Muscle of arm (tissue), 12 donors: ENCODE measurements around the gene MUC4. TPM values are rescaled to one million over a fixed set of nuclear protein-coding genes. Genes with fewer than 3 reads are reported as not detected.
"Not testable (repeated sequence)": the region's sequence is repeated elsewhere in the genome, so short reads cannot be mapped to it uniquely, and the experiment has no call there.

Experiments
- DNase-seq: peaks from one replicate; pipeline ENCODE4 v3.0.0-alpha.2; 2013
- polyA plus RNA-seq, 12 donors: library from polyadenylated mRNA; unstranded; fragments of 120-200 nt; gene quantifications; one replicate each; pipeline ENCODE4 v1.2.1, GENCODE V29; 2013; ENCODE audit not compliant: insufficient read length in 12 of 12

Gene MUC4
- polyA plus RNA-seq, 12 donors, result 0.29 to 3.2 (median 0.82) TPM; not detected in 1

DNA sequence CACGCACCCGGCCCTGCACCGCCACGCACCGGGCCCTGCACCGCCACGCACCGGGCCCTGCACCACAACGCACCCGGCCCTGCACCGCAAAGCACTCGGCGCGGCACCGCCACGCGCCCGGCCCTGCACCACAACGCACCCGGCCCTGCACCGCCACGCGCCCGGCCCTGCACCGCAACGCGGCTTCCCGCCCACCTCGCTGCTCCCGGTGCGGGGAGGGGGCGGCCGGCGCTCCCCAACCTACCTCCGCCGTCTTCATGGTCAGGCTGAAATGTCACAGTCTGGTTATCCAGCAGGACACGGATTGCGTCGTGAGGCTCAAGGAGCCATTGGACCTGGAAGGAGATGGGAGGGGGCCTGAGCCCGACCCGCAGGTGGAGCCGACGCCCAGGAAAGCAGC, 49.1 kb downstream of the MUC4 start:
- DNase-seq, result no peak

DNA sequence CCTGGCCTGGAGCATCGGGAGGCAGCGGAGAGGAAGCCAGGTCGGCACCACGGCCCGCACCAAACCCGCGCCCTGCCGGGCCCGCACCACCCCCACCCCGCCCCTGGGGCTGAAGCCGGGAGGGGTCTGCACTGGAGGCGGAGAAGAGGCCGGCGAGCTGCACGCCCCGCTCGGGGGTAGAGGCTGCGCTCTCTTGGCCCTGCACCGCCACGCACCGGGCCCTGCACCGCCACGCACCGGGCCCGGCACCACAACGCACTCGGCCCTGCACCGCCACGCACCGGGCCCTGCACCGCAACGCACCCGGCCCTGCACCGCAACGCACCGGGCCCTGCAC, 49.5 kb downstream of the MUC4 start:
- no peak for DNase-seq

DNA sequence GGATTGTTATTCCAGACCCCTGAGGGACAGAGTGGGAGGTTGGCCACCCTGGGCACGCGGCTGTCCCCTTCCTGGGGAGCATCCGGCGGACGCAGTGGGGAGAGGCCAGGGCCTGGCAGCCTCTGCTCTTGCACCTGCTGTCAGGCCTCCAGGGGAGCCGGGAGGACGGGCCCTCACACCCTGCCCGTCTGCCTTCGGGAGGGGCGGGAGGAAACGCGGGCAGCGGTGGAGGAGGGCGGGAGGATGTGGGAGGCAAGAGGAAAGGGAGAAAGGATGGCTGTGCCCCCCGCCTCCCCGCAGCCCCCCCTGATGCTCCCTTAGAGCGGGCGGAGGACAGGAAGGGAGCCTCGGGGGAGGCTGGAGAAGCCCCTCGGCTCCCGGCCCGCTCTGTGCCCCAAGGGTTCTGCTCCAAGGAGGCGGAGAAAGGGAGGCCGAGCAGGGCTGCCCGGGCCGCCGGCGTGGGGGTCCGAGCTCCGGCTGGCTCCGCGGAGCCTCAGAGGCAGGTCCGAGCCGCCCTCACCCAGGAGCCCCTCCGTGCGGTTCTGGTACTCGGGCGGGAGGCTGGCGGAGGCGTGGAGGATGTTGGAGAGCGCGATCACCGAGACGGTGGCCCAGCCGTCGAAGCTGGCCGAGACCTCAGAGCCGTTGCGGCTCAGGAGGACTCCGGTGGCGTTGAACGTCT, 50.0 kb downstream of the MUC4 start:
- DNase-seq, result no peak

DNA sequence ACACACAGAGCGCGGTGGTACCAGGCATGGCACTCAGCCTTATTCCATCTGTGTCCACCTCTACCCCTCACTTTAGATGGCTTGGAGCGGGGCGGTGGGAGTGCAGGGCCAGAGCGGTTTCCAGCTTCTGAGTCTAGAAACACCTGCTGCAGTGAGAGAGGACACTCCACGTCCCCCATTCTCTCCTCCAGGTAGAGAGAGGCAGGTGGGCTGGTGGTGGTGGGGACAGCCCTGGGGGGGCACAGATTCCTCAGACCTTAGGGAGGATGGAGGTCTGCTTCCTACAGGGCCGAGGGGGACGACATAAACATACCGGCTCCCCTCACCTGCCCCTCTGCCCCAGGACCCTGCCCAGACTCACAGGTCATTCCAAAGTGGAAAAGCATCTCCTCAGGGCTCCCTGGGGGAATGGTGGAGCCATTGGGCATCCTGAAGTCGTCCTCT, 50.6 kb downstream of the MUC4 start:
- DNase-seq, result no peak

DNA sequence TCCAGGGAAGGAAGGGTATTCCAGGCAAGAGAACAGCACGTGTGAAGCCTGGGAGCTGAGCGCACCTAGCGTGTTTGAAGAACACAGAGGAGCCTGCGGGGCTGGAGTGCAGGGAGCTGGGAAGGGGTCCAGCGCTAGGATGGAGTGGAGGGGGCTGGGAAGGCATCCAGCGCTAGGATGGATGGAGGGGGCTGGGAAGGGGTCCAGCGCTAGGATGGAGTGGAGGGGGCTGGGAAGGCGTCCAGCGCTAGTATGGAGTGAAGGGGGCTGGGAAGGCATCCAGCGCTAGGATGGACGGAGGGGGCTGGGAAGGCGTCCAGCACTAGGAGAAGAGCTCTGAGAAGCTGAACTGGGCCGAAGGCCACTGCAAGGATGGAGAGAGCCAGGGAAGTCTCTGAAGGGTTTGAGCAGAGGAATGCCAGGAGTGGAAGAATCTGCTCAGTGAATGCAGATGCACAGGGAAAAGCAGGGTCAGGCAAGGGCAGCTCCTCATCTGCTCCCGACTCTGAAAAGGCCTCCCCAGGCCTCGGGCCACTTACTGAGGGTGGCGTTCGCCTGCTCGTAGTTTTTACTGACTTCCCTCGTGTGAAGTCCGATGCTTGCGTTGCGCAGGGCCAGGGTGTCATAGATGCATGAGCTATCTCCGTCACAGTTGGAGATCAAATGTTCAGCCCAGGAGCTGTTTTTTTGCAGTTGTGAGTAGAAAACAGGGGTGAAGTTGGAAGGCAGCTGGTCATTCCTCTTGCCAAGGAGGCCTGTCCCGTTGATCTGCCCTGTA, 51.2 kb downstream of the MUC4 start:
- peak; percentile 84 for DNase-seq

DNA sequence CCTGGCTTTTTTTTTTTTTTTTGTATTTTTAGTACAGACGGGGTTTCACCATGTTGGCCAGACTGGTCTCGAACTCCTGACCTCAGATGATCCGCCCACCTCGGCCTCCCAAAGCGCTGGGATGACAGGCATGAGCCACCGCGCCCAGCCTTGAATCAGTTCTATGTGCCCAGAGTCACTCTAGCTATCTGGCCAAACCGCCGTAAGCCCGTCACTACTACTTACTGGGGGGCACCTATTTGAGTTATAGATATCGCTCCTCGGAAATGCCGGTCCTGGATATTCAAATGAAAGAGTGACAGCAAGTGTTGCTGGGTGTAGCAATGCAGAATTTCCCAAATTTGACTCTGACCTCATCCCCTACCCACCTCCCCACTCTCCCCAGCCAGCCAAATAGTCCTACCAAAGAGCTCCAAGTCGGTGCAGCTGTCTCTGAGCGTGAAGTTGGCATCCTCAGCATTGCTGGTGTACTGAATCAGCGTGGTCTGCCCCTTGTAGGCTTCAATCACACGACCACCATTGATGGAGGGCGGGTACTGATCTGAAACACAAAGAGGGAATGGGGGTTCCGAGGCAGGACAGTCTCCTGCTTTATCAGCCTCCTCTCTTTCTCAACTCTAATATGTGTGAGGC, 52.9 kb downstream of the MUC4 start:
- no peak for DNase-seq

DNA sequence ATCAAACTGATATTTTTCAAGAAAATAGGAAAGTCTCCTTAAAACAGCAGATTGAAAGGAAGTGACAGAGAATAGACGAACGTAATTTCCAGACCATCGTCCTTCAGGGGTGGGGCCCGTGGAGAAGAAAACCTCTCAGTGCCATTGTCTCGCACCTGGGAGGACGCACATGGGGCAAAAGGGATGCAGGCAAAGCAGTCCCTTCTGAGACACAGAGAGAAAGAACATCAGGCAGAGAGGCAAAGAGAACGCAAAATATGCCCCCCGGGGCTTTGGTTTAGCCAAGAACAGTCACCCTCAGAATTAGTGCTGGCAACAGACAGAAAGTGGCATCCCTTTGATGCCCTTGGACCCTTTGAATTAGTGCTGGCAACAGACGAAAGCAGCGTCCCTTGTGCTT, 53.9 kb downstream of the MUC4 start:
- DNase-seq, result no peak

DNA sequence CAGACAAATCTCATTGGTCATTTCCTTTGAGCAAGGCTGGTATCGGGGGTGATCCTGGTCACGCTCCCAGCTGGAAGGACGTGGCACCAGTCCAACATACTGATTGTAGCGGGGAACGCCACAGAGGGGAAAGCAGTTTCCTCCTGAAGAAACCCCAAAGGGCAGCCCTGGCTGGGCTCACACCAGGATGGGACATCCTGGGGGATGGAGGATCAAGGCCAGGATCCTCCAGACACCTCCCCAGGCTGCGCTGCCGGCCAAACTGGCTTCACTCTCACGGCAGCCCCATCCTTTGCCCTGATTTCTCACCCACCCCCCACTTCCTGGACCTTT, 54.3 kb downstream of the MUC4 start:
- no peak for DNase-seq

DNA sequence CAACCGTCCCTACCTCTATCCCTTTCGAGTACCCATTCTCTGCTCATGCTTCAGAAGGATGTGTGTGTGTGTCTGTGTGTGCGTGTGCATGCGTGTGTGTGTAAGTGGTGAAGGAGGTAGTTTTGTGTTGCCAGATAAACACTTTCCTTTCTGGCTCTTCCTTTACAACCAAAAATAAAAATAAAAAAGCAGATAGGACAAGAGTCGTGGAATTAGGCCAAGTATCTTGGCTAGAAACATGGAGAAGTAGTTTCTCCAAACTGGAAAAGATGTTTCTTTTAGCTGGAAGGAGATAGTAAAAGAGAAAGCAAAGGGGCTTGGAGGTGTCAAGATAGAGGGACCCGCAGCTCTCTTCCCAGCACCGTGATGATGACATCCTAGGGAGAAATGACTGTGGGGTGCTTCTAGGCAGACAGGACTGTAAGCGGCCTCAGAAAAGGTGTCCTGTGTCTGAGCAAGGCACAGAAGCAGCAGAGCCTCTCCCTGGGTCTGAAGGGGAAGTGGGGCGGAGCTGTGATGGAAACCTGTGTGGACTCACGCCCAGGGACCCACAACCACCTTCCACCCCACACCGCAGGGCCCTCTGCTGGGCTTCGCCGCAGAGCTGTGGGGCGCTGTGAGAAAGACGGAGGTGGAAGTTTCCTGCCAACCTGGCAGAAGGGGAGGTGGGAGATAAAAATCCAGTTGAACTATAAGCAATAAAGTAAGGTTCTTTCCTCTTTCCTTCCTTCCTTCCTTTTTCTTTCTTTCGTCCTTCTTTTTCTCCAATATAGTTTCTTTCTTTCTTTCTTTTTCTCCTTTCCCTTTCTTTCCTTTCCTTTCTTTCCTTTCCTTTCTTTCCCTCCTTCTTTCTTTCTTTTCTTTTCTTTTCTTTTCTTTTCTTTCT, 55.7 kb downstream of the MUC4 start:
- peak; percentile 48 for DNase-seq

DNA sequence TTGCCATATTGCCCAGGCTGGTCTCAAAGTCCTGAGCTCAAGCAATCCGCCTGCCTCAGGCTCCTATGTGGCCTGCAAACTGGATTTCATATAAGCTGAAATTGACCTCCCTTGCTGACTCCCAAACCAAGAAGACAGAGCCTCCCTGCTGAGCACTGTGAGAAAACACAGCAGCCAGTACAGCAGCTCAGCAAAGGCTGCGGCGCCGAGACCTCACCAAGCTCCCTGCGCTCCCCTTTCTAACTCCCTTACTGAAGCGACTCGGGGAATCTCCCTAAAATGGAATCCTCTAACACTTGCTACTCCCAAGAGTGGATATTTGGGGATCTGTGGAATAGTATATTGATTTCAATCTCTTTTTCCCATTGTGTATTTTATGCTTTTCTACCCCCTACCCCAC, 56.3 kb downstream of the MUC4 start:
- DNase-seq, result no peak

DNA sequence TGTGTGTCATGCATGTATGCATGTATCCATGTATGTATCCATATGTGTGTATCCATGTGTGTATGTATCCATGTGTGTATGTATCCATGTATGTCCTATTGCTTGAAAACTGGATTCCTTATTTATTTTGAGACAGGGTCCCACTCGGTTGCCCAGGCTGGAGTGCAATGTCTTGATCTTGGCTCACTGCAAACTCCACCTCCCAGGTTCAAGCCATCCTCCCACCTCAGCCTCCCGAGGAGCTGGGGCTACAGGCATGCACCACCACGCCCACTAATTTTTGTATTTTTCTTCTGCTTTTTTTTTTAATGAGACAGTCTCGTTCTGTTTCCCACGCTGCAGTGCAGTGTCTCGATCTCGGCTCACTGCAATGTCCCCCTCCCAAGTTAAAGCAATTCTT, 56.8 kb downstream of the MUC4 start:
- DNase-seq, result no peak

DNA sequence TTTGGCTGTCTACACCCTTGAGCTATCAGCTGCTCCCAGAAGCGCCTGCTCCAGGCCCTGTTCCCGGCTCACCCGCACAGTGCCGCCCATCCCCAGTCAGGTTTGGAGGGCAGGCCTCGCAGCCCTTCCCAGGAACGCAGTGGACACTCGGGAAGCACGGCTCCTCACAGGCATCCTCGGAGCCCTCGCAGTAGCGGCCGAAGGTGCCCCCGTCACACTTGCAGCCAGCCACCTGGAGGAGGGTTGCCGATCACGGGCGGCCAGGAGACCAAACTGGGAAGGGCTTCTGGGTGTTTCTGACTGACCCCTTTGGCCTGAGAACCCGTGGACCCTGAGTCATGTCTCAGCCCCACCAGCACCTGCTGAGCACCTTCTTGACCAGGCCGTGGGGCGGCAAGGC, 57.6 kb downstream of the MUC4 start:
- no peak for DNase-seq

DNA sequence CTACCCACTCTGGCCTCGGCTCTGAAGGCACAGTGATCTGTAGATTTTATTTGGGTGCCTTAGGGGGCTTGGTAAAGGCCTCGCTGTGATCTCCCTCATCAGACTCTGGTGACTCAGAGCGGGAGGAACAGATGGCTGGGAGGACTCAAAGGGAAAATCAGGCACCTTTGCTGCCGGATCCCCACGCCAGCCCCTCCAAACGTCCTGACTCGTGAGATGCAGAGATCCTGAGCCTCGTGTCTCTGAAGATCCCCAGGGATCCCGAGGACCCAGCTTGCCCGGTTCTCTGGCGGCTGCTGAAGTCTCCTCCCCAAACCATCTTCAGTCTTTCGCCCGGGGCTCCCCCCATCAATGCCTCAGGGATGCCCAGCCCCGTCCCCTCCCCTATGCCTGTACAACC, 58.1 kb downstream of the MUC4 start:
- no peak for DNase-seq

DNA sequence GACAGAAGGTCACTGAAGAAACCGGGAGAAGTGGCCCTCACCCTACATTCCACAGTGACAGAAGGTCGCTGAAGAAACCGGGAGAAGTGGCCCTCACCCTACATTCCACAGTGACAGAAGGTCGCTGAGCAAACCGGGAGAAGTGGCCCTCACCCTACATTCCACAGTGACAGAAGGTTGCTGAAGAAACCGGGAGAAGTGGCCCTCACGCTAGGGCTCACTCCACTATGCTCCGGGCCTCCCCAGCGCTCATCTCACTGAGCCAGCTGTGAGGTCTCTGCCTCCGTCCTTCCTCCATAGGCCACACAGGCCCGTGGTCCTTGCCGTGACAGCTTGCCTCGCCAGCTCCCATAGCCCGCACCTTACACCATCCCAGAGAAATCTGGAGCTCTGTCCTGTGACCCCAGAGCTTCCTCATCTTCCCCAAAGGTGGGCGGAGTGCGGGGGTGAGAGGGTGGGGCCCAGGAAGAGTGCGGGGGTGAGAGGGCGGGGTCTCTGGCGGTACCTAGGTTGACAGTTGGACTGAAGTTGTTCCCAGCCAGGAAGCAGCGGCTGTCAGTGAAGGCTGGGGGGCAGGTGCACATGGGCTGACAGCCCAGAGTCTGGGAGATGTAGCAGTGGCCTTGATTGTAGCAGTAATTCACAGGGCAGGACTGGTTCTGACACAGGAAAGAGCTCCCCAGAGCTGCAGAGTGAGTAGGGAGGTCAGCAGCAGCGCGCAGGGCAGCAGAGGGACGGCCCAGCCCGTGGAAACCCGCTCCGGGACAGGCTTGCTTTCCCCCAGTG, 59.0 kb downstream of the MUC4 start:
- DNase-seq, result no peak

DNA sequence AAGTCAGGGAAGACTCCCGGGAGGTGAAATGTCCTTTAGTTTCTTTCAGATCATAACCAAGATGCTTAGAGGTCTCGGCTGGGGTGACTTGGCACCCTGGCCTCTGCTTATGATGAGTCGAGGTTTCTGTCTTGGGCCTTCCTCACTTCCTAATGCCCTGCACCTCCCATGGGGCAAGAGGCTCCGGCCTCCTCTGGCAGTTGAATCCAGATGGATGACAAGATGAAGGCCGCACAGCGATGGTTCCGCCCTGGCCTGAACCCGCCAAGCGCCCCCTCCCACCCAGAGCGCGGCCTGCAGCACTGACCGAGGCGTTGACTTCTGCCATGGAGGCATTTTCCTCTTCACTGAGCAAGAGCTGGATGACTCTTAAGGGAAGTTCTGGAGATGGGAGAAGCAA, 59.7 kb downstream of the MUC4 start:
- DNase-seq, result no peak

DNA sequence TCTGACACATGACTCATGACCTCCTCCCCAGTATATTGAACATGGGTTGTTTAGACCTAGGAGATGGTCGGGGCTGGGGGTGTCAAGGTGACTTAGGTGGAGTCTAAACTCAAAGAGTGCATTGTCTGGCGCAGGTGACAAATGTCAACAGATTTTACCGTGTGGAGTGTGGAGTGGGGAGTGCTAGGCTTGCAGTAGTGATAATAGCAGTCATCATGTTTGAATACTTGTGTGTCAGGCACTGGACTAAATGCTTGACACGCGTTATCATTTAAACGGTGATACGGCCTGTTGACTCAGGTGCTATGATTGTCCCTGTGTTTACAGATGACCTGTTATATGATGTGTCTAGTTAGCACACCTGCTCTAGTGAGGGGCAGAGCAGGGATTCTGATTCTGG, 60.2 kb downstream of the MUC4 start:
- no peak for DNase-seq

DNA sequence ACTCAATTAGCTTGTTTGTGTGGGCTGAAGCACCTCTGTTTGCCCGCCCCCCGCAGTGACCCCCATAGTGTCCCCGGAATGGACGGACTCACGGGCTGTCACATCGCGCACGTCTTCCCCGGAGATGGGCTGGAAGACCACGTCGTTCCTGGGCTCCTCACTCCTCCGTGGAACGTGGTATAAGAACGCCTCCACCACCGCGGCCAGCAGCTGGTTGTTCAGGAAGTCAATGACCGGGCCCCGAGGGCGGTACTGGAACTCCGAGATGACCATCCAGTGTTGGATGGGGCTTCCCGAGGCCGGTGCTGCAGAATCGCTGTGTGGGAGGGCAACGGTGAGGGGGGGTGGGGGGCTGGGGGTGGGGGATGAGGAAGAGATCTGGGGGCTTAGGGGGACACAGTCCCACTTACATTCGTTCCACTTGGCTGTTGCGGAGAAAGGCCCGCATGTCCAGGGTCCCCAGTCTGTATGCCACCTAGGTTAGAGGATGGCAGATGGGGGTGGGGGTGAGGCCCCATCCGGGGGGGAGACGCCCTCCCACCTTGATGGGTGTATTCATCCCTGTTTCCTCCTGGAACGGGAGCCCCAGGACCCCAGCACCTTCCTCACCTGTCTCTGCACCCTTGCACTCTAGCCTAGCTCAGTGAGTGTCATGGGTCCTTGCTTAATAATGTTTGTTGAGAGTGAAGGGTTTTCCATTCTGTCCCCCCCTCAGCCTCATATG, 60.8 kb downstream of the MUC4 start:
- no peak for DNase-seq

DNA sequence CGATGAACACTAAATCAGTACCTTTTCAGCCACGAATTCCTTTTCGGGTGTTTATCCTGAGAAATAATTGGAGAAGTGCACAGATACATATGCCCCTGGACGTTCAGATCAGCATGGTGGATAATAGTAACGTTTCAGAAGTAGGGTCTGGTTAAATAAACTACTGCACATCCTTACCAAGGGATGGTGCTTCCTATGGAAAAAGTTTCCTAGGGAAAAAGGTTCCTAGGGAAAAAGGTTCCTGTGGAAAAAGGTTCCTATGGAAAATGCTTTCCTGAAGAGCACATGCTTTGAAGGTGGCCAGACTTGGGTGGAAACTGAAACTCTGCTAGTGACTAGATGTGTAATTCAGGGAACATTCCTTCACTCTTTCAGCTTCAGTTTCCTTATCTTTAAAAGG, 62.6 kb downstream of the MUC4 start:
- not testable (repeated sequence) for DNase-seq

DNA sequence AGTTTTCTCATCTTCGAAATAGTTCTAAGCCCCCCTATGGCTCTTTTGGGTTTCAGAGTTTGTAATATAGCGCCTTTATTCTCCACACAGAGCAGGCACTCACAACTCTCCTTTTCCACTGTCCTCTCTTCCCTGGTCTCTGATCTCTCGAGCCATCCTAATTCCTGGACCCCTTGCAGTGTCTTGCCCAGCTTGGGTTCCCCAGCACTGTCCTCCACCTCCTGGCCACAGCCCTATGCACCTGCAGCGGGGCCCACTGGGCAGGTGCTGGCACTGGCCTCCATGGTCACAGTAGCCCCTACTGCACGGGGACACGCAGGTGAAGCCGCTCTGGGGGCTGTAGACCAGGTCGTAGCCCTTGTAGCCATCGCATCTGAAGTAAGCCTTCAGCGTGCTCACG, 63.1 kb downstream of the MUC4 start:
- DNase-seq, result no peak

DNA sequence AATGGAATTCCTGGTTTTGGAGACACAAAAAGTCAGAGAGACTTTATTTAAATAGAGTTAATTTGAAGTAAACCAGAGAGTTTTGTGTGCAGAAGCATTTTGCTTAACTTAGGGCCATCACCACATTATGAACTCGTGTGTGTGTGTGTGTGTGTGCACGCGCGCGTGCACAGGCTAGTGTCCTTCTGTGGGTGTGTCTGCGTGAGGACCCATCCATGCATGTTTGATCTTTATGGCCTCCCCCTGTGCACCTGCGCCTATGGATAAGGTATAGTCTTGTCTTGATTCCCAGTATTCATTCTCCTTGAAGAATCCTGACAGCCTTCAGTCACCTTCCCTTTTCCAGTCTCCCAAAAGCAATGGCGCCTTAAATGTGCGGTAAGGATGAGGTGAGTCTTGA, 65.0 kb downstream of the MUC4 start:
- no peak for DNase-seq

DNA sequence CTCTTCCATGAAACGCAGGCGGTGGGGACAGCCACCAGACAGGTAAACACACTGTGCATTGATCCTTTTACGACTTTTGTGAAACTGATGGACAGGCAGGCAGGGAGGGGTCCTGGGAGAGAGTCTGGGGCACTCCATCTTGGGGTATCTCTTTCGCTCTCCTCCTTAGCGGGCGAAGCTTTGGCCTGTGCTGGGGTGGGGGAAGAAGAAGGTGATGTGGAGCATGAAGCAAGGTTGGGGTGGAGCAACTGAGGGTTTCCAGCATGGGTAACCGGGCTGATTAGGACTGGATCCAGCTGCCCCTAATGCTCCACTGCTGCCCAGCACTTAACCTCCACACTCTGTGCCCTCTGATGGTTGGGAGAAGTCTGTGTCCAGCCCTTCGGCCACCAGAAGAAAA, 65.4 kb downstream of the MUC4 start:
- DNase-seq, result no peak
